RWPE1 (cell line): ENCODE measurements around the gene PRUNE1.

Experiments used
- CTCF ChIA-PET: fragments of 350-600 bp; sonication (Branson Sonifier 250); formaldehyde crosslinking; extraction: SDS; loops from one replicate; lab custom pipeline; 2021; lab: Yijun Ruan, JAX
- POLR2A ChIA-PET: fragments of 400-600 bp; formaldehyde crosslinking; extraction: SDS; loops from one replicate; lab custom pipeline; 2020; ENCODE audit warnings: antibody characterized with exemption; ENCODE audit not compliant: low non-redundant PET; lab: Yijun Ruan, JAX
- DNase-seq: peaks from one replicate; pipeline ENCODE4 v3.0.0; 2012; ENCODE audit warnings: low spot score
- H3K27ac ChIP-seq: fragments of 450-650 bp; 2 replicates; pipeline ENCODE4 v1.5.1; 2017
- CTCF ChIP-seq: fragments of 450-650 bp; conservative IDR thresholded peaks from 2 replicates; pipeline ENCODE4 v1.5.1; 2017; ENCODE audit warnings: low read depth, mild to moderate bottlenecking

The PRUNE1 gene

GRCh38 chr1:150971583-150972416 is 36.4 kb upstream of the PRUNE1 start:
- ChIA-PET CTCF (no interaction called here), POLR2A (no interaction called here)
- no peak for DNase-seq
- no peak for TF ChIP-seq CTCF
- H3K27ac ChIP-seq, result peak overlapping the region; percentile 91

GRCh38 chr1:150972417-150972940 is 35.8 kb upstream of the PRUNE1 start:
- H3K27ac ChIP-seq, result peak overlapping the region; percentile 91
- no peak for TF ChIP-seq CTCF
- ChIA-PET CTCF (interaction anchor here (0.6 kb wide), 1 partner anchor 17 kb away, joined by 4 read pairs; no protein-coding TSS in a partner anchor), POLR2A (no interaction called here)
- DNase-seq, result no peak

- POLR2A ChIA-PET, result no interaction called here
- DNase-seq, result no peak
- no peak for TF ChIP-seq CTCF
- CTCF ChIA-PET, result interaction anchor here (0.6 to 1.0 kb wide), 4 partner anchors 12 to 23 kb away, joined by 3 to 4 read pairs (median 3); no protein-coding TSS in a partner anchor
- peak overlapping the region; percentile 91 for H3K27ac ChIP-seq
Observed at GRCh38 chr1:150973258-150973835, 34.9 kb upstream of the PRUNE1 start.

GRCh38 chr1:150973836-150974579 is 34.2 kb upstream of the PRUNE1 start:
- DNase-seq, result no peak
- TF ChIP-seq CTCF, result no peak
- ChIA-PET POLR2A (no interaction called here), CTCF (interaction anchor here (0.6 to 1.0 kb wide), 3 partner anchors 11 to 22 kb away, joined by 3 read pairs; no protein-coding TSS in a partner anchor)
- H3K27ac ChIP-seq, result peak overlapping the region; percentile 91

- peak within 1 kb of the TSS; percentile 91 for H3K27ac ChIP-seq
- no peak for TF ChIP-seq CTCF
- ChIA-PET POLR2A (no interaction called here), CTCF (no interaction called here)
- peak; percentile 82 for DNase-seq
Observed at GRCh38 chr1:150974580-150975478, 33.4 kb upstream of the PRUNE1 start, which contains the start of gene CERS2. TSS of gene CERS2 (minus strand) at chr1:150974835. CDS start at chr1:150969090, 5,745 bp downstream.
